Germinal center (tissue), 1 donor: ENCODE results near the gene DEFB132.

Source experiments
- DNase-seq: peaks from one replicate; pipeline ENCODE4 v3.0.0; 2012; ENCODE audit warnings: mixed read lengths, low spot score

The DEFB132 gene

GRCh38 chr20:297925-298775, 40.6 kb downstream of the DEFB132 start:
- DNase-seq, result peak; percentile 51

- no peak for DNase-seq
Observed at GRCh38 chr20:298776-299391, 41.4 kb downstream of the DEFB132 start.

- DNase-seq, result no peak
Observed at GRCh38 chr20:300345-300990, 42.9 kb downstream of the DEFB132 start.

GRCh38 chr20:301886-302848, 44.6 kb downstream of the DEFB132 start:
- no peak for DNase-seq

GRCh38 chr20:305745-306144, 48.2 kb downstream of the DEFB132 start:
- DNase-seq, result no peak

GRCh38 chr20:308427-309038, 51.0 kb downstream of the DEFB132 start:
- DNase-seq, result no peak

- DNase-seq, result no peak
Observed at GRCh38 chr20:309306-309840, 51.8 kb downstream of the DEFB132 start.

GRCh38 chr20:309841-310644, 52.5 kb downstream of the DEFB132 start:
- DNase-seq, result peak; percentile 98

GRCh38 chr20:310645-311044, 53.1 kb downstream of the DEFB132 start:
- DNase-seq, result no peak
